ENCODE results near the gene GRWD1. TPM values are rescaled to one million over a fixed set of nuclear protein-coding genes. Genes with fewer than 3 reads are reported as not detected.
A peak's percentile ranks its signal among the peaks of the same experiment; 100 is the strongest.

Gene GRWD1
- 25.2 and 25.9 TPM in 2 replicates for total RNA-seq
- polyA plus RNA-seq, result 33.1 and 36.6 TPM in 2 replicates

DNA sequence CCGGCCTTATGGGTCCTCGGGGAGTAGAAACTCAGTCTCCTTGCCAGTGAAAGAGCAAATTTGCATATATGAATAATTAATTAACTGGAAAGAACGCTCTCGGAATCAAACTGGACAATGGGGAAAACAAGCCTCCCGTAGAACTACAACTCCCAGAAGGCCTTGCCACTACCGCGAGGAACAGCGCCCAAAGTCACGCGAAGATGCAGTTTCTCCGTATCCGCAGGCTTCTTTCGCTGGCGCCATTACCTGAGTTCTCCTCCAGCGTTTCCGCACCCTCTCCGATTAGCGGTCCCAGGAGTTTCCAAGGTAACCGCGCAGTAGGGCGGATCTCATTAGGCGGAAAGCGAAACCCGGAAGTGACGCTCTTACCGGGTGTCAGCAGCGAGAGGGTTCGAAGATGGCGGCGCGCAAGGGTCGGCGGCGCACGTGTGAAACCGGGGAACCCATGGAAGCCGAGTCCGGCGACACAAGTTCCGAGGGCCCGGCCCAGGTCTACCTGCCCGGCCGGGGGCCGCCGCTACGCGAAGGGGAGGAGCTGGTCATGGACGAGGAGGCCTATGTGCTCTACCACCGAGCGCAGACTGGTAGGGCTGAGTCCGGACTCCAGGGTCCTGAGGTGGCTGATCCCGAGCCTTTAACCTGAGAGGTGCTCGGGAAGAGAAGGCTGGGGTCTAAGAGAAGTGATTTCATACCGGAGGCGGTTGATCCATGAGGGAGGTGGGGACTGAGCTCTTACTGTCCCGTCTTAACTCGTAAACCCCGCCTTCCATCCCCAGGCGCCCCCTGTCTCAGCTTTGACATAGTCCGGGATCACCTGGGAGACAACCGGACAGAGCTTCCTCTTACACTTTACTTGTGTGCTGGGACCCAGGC is at the start of gene GRWD1:
GRWD1 (plus strand) TSS at position 378 of the 876 bp plus-strand sequence; CDS start at position 401, 23 bp downstream.
- Histone ChIP-seq H3K4me3 (peak within 1 kb of the TSS; percentile 72), H3K27ac (peak within 1 kb of the TSS; percentile 64), H2AFZ (peak within 1 kb of the TSS; percentile 65), H3K9me2 (replicated peaks; ENCODE audit: insufficient read depth) (no peaks in the 10 kb centered on the region), H3K9me3 (ENCODE audit: low read depth) (no peaks in the 10 kb centered on the region), H3K4me2 (peak within 1 kb of the TSS; percentile 76), H3K36me3 (replicated peaks; ENCODE audit: insufficient read depth, low read depth) (no peaks in the 10 kb centered on the region), H4K20me1 (ENCODE audit: insufficient read depth, poor library complexity, severe bottlenecking) (no peaks in the 10 kb centered on the region), H3K4me1 (ENCODE audit: insufficient read depth) (peaks cover 7% of the 10 kb centered on the region), H3K27me3 (peaks cover 7% of the 10 kb centered on the region), H3K79me2 (peaks cover 16% of the 10 kb centered on the region)
- peak; percentile 96 for DNase-seq (ENCODE audit: low spot score)
- WGBS (ENCODE audit: low lambda C conversion rate, missing lambda C conversion rate), result under 1% methylated on average over 61 of the region's 61 CpGs
- TF ChIP-seq EZH2 (IDR thresholded peaks at IDR 0.05; ENCODE audit: borderline replicate concordance) (no peak), EZH2phosphoT487 (IDR thresholded peaks at IDR 0.05; ENCODE audit: low read depth, severe bottlenecking, unreplicated experiment) (no peak)
- TF ChIP-seq, protein P1, sequence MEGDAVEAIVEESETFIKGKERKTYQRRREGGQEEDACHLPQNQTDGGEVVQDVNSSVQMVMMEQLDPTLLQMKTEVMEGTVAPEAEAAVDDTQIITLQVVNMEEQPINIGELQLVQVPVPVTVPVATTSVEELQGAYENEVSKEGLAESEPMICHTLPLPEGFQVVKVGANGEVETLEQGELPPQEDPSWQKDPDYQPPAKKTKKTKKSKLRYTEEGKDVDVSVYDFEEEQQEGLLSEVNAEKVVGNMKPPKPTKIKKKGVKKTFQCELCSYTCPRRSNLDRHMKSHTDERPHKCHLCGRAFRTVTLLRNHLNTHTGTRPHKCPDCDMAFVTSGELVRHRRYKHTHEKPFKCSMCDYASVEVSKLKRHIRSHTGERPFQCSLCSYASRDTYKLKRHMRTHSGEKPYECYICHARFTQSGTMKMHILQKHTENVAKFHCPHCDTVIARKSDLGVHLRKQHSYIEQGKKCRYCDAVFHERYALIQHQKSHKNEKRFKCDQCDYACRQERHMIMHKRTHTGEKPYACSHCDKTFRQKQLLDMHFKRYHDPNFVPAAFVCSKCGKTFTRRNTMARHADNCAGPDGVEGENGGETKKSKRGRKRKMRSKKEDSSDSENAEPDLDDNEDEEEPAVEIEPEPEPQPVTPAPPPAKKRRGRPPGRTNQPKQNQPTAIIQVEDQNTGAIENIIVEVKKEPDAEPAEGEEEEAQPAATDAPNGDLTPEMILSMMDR (IDR thresholded peaks at IDR 0.05; ENCODE audit: poor library complexity), result peak; percentile 14

DNA sequence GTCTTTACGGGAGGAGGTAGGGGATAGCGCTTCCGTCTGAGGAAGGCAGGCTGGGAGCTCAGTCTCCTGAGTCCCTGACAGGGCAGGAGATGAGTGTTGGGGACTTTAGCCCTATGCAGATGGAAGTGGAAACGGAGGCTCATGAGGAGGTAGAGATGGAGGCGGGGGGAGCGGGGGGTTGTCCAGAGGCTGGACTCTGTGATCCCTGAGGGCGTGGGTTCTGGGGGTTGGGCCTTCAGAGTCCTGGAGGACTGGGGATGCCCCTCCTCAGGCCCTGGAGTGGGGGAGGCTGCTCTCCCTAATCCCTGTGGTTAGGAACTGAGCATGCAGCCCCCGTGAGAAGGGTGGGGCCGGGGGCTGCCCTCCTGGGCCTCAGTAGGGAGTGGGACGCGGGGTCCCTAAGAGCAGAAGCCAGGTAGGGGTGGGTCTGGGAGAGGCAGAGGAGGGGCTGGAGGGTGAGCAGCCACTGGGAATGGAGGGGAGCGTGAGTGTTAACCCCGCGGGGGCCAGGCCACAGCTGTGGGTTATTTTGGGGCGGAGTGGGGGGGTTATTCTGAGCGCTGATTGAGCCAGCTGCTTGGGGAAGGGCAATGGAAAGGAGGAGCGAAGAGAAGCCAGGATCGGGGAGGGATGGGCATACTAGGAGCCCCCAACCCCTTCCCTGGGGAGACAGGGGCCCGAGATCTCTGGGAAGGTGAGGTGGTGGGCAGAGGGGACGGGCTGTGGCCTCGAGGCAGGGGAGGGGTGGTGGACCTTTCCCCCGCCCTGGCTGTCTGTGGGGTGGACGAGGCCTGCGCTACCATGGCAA is 49.6 kb upstream of the GRWD1 start:
- H3K9me2 ChIP-seq (replicated peaks; ENCODE audit: insufficient read depth), result no peaks in the 10 kb centered on the region
- H3K27ac ChIP-seq, result no peak overlapping the region
- no peak overlapping the region for H3K4me3 ChIP-seq
- H3K79me2 ChIP-seq, result peaks cover under 1% of the 10 kb centered on the region
- H4K20me1 ChIP-seq (ENCODE audit: insufficient read depth, poor library complexity, severe bottlenecking), result no peaks in the 10 kb centered on the region
- TF ChIP-seq, protein P1 (IDR thresholded peaks at IDR 0.05; ENCODE audit: poor library complexity), result no peak
- TF ChIP-seq EZH2 (IDR thresholded peaks at IDR 0.05; ENCODE audit: borderline replicate concordance) (no peak), EZH2phosphoT487 (IDR thresholded peaks at IDR 0.05; ENCODE audit: low read depth, severe bottlenecking, unreplicated experiment) (no peak)
- 57% methylated on average over 12 of the region's 24 CpGs for WGBS (ENCODE audit: low lambda C conversion rate, missing lambda C conversion rate)
- H3K36me3 ChIP-seq (replicated peaks; ENCODE audit: insufficient read depth, low read depth), result no peaks in the 10 kb centered on the region
- peak overlapping the region; percentile 95 for H3K4me2 ChIP-seq
- H3K4me1 ChIP-seq (ENCODE audit: insufficient read depth), result peaks cover 38% of the 10 kb centered on the region
- H3K27me3 ChIP-seq, result peaks cover 50% of the 10 kb centered on the region
- DNase-seq (ENCODE audit: low spot score), result no peak
- H2AFZ ChIP-seq, result no peak overlapping the region
- H3K9me3 ChIP-seq (ENCODE audit: low read depth), result no peaks in the 10 kb centered on the region

DNA sequence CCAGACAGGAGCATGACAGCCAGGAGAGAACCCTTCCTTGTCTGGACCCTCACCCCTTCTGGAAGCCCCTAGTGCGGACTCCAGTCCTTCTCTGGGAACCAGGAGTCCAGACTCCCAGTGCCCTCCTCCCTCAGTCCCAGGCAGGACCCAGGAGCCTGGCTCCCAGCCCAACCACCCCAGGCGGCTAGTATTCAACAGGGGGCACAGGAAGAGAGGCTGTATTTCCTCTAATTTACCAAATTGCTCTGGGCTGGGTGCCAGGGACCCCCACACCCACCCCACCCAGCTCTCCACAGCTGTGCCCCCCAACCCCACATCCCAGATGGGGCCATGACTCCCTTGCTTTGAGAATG is 49.0 kb upstream of the GRWD1 start:
- Histone ChIP-seq H3K4me1 (ENCODE audit: insufficient read depth) (peaks cover 38% of the 10 kb centered on the region), H4K20me1 (ENCODE audit: insufficient read depth, poor library complexity, severe bottlenecking) (no peaks in the 10 kb centered on the region), H3K36me3 (replicated peaks; ENCODE audit: insufficient read depth, low read depth) (no peaks in the 10 kb centered on the region), H3K9me3 (ENCODE audit: low read depth) (no peaks in the 10 kb centered on the region), H3K4me2 (peak overlapping the region; percentile 85), H3K27me3 (peaks cover 50% of the 10 kb centered on the region), H3K4me3 (no peak overlapping the region), H3K9me2 (replicated peaks; ENCODE audit: insufficient read depth) (no peaks in the 10 kb centered on the region), H2AFZ (no peak overlapping the region), H3K79me2 (no peaks in the 10 kb centered on the region), H3K27ac (no peak overlapping the region)
- WGBS (ENCODE audit: low lambda C conversion rate, missing lambda C conversion rate), result 78% methylated on average over 2 of the region's 2 CpGs
- DNase-seq (ENCODE audit: low spot score), result no peak
- TF ChIP-seq EZH2phosphoT487 (IDR thresholded peaks at IDR 0.05; ENCODE audit: low read depth, severe bottlenecking, unreplicated experiment) (no peak), EZH2 (IDR thresholded peaks at IDR 0.05; ENCODE audit: borderline replicate concordance) (no peak)
- TF ChIP-seq, protein P1 (IDR thresholded peaks at IDR 0.05; ENCODE audit: poor library complexity), result no peak
